ENCODE data around the gene TIMM44. TPM values are rescaled to one million over a fixed set of nuclear protein-coding genes. Genes with fewer than 3 reads are reported as not detected.

Gene TIMM44
- total RNA-seq, 1 experiment from 2014 or later: 114 TPM

- no peak for DNase-seq
- no peak overlapping the region for H3K18ac ChIP-seq (ENCODE audit: insufficient read length, low read depth, low read length)
- TF ChIP-seq CTCF (conservative IDR thresholded peaks at IDR 0.05): no peak
Measured at GRCh38 chr19:7895565-7895964, 47.9 kb downstream of the TIMM44 start.

More at GRCh38 chr19:7895565-7895964, 47.9 kb downstream of the TIMM44 start:
- H3K9me3 ChIP-seq (ENCODE audit: control insufficient read depth, low read depth, low read length): no peaks in the 10 kb centered on the region
- no CpG with 5 or more reads among the region's 13 CpGs for WGBS (ENCODE audit: extremely low coverage, insufficient read length, low lambda C conversion rate)
- Mint-ChIP-seq H3K4me3 (no peak overlapping the region), H3K9me3 (no peaks in the 10 kb centered on the region), H3K4me1 (peaks cover 0 to 6% of the 10 kb centered on the region in 2 experiments; a peak in 2 of 4 replicates), H3K27ac (no peak overlapping the region), H3K36me3 (ENCODE audit: insufficient read depth in 1 of 3, low read depth in 3 of 3) (peaks cover 7 to 13% (median 11%) of the 10 kb centered on the region in 3 experiments; a peak in 6 of 7 replicates), H3K27me3 (ENCODE audit: low read depth) (peaks cover 2% of the 10 kb centered on the region)
- no peaks in the 10 kb centered on the region for H3K23me2 ChIP-seq (ENCODE audit: insufficient read length, low read depth, low read length, poor library complexity, severe bottlenecking)
- H2BK5ac ChIP-seq (ENCODE audit: insufficient read length, low read length): no peak overlapping the region
- no peaks in the 10 kb centered on the region for H4K20me1 ChIP-seq (ENCODE audit: control insufficient read depth, insufficient read depth, insufficient read length)
- no peaks in the 10 kb centered on the region for H3K4me1 ChIP-seq (ENCODE audit: insufficient read depth, low read length)
- H3K27me3 ChIP-seq (ENCODE audit: insufficient read depth, low read length): no peaks in the 10 kb centered on the region
- no peak overlapping the region for H3K27ac ChIP-seq (ENCODE audit: insufficient read length, low read depth, low read length)
- no peak overlapping the region for H3K56ac ChIP-seq (ENCODE audit: insufficient read length, low read depth, low read length)
- no peak overlapping the region for H3T11ph ChIP-seq (ENCODE audit: low read length)
- H4K91ac ChIP-seq (ENCODE audit: insufficient read length, low read depth, low read length): no peak overlapping the region
- no peaks in the 10 kb centered on the region for H3K79me1 ChIP-seq (ENCODE audit: insufficient read depth, low read depth, low read length, poor library complexity, severe bottlenecking)
- H2BK20ac ChIP-seq (ENCODE audit: low read depth, low read length, poor library complexity, severe bottlenecking): no peak overlapping the region
- no peak overlapping the region for H2AK5ac ChIP-seq (ENCODE audit: insufficient read length, low read length)
- no peak overlapping the region for H2BK12ac ChIP-seq (ENCODE audit: insufficient read length, low read depth, low read length)
- no peak overlapping the region for H3K23ac ChIP-seq (ENCODE audit: insufficient read length, low read depth, low read length)
- H3K4me2 ChIP-seq (ENCODE audit: insufficient read depth, insufficient read length, low read length): no peak overlapping the region
- no peak overlapping the region for H3K4ac ChIP-seq (ENCODE audit: low read depth, low read length)
- no peak overlapping the region for H2AFZ ChIP-seq (ENCODE audit: low read length)
- H3K14ac ChIP-seq (ENCODE audit: insufficient read depth, low read length): no peak overlapping the region
- no peak overlapping the region for H4K8ac ChIP-seq (replicated peaks; ENCODE audit: insufficient read length, low read depth, low read length)
- H3K9ac ChIP-seq (ENCODE audit: extremely low read depth, insufficient read length, low read length): no peak overlapping the region
- H3K79me2 ChIP-seq (ENCODE audit: insufficient read depth, low read length): no peaks in the 10 kb centered on the region; the same call in 1 of the 2 replicates
- H2BK15ac ChIP-seq (ENCODE audit: low read depth, low read length): no peak overlapping the region
- no peak overlapping the region for H2BK120ac ChIP-seq (ENCODE audit: low read depth, low read length, poor library complexity, severe bottlenecking)
- no peak overlapping the region for H4K5ac ChIP-seq (ENCODE audit: insufficient read length, low read depth, low read length)
